Kidney epithelial cell (primary cell): ENCODE measurements around the gene FCF1. TPM values are rescaled to one million over a fixed set of nuclear protein-coding genes. Genes with fewer than 3 reads are reported as not detected.

Source experiments
- DNase-seq: peaks from one replicate; pipeline ENCODE4 v3.0.0-alpha.2; 2010; ENCODE audit warnings: low read depth
- H3K27me3 ChIP-seq: 2 replicates; pipeline ENCODE4 v1.6.0; 2011; ENCODE audit warnings: low read length; ENCODE audit not compliant: control insufficient read depth, insufficient read depth
- H3K36me3 ChIP-seq: 2 replicates; pipeline ENCODE4 v1.5.1; 2011; ENCODE audit warnings: low read length; ENCODE audit not compliant: control insufficient read depth, insufficient read depth
- H3K4me3 ChIP-seq: 2 replicates; pipeline ENCODE4 v1.5.1; 2011; ENCODE audit warnings: low read depth, mild to moderate bottlenecking, control low read depth, low read length
- total RNA-seq: library from RNA; depleted of rRNA; stranded (reverse); fragments of >200 nt; gene quantifications from 2 replicates; pipeline ENCODE4 v1.2.3, GENCODE V29; 2015
- TF ChIP-seq, protein P1 (sequence below): IDR thresholded peaks from 2 replicates; pipeline ENCODE4 v1.5.1; 2011; ENCODE audit warnings: mild to moderate bottlenecking, moderate library complexity, low read length, control low read depth, inconsistent platforms; ENCODE audit not compliant: insufficient read depth, poor library complexity, severe bottlenecking

The FCF1 gene
- total RNA-seq, 1 donor from 2014 or later, result 45.4 TPM

DNA sequence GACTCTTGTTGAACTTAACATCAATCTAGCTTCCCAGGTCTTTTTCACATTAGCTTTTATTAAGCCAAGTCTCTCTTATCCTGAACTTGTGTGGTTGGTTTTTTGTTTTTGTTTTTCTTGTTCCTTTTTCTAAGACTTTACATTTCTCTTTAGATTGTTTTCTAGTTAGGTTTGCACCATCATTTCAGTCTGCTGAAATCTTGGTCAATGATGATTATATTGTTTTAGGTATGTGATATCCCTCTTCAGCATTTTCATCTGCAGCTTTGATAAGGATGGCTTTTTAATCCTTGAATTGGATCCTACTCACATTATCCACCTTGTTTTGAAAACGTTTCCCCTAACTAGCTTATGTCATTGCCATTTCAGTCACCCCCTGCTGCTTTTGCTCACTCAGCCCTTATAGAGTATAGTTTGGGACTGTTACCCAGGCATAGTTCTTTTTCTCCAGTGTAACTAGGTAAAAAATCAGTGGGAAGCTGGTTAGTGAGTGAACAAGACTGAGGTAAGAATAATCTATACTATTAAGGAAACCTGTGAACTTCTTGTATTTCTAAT lies 72.2 kb downstream of the FCF1 start:
- Histone ChIP-seq H3K4me3 (no peak overlapping the region), H3K36me3 (peaks cover 6% of the 10 kb centered on the region), H3K27me3 (no peaks in the 10 kb centered on the region)
- TF ChIP-seq, protein P1, sequence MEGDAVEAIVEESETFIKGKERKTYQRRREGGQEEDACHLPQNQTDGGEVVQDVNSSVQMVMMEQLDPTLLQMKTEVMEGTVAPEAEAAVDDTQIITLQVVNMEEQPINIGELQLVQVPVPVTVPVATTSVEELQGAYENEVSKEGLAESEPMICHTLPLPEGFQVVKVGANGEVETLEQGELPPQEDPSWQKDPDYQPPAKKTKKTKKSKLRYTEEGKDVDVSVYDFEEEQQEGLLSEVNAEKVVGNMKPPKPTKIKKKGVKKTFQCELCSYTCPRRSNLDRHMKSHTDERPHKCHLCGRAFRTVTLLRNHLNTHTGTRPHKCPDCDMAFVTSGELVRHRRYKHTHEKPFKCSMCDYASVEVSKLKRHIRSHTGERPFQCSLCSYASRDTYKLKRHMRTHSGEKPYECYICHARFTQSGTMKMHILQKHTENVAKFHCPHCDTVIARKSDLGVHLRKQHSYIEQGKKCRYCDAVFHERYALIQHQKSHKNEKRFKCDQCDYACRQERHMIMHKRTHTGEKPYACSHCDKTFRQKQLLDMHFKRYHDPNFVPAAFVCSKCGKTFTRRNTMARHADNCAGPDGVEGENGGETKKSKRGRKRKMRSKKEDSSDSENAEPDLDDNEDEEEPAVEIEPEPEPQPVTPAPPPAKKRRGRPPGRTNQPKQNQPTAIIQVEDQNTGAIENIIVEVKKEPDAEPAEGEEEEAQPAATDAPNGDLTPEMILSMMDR, result no peak
- DNase-seq, result no peak

DNA sequence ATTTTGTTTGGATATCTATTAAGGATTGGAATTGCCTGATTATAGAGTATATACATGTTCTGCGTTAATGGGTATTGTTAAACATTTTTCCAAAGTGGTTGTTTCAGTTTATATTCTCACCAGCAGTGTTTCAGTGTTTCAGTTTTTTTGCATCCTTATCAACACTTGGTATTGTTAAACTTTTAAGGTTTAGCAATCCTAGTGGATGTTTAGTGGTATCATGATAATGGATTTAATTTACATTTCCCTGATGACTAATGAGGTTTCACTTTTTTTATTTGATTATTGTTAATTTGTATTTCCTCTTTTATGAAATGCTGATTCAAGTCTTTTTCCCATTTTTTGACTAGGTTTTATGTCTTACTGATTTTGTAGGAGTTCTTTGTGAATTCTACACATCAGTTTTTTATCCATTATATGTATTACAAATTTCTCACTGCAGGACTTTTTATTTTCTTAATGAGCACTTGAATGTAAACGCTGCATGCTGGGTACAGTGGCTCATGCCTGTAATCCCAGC lies 73.9 kb downstream of the FCF1 start:
- Histone ChIP-seq H3K4me3 (no peak overlapping the region), H3K27me3 (no peaks in the 10 kb centered on the region), H3K36me3 (peaks cover 4% of the 10 kb centered on the region)
- no peak for DNase-seq
- TF ChIP-seq, protein P1, result no peak

Other genes with a start within 250 kb of the FCF1 start
- 349 and 415 TPM in 2 replicates for gene NPC2, start 219.8 kb upstream of the FCF1 start, total RNA-seq
- 12.1 and 16.7 TPM in 2 replicates for gene ISCA2, start 219.4 kb upstream of the FCF1 start, total RNA-seq
- 69.5 and 81.5 TPM in 2 replicates for gene LTBP2, start 100.9 kb upstream of the FCF1 start, total RNA-seq
- 40.2 and 43.9 TPM in 2 replicates for gene AREL1, start 64 bp upstream of the FCF1 start, total RNA-seq
- 33.5 and 34.7 TPM in 2 replicates for gene YLPM1, start 50.2 kb downstream of the FCF1 start, total RNA-seq
- gene PROX2, start 163.0 kb downstream of the FCF1 start, total RNA-seq, result not detected in 2 replicates
- gene DLST, start 168.8 kb downstream of the FCF1 start, total RNA-seq, result 84.1 and 87.0 TPM in 2 replicates
- 20.0 and 20.7 TPM in 2 replicates for gene RPS6KL1, start 210.1 kb downstream of the FCF1 start, total RNA-seq
- 10.5 and 11.2 TPM in 2 replicates for gene PGF, start 242.5 kb downstream of the FCF1 start, total RNA-seq